GM19240 (cell line): Measurements from ENCODE around the gene NCF2.

Experiments
- DNase-seq: peaks from one replicate; pipeline ENCODE4 v3.0.0; 2011; ENCODE audit warnings: low spot score; ENCODE audit not compliant: insufficient read length

Gene NCF2

DNA sequence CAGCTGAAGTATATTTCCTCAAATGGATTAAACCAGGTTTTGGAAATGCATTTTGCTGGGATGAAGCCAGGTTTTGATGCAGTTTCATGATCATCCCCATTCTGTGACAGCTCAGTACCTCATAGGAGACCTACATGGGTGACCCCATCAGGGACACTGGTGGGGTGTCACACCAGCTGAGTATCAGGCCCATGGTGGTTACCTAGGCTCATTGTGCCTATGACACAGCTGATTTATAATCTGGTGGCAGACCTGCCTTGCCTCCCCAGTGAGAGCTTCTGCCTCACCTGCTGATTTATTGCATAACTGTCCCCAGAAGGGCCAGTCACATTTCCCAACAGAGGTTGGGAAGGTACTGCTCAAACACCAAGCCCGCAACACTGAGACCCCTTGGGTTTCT lies 3.8 kb downstream of the NCF2 start:
- no peak for DNase-seq

DNA sequence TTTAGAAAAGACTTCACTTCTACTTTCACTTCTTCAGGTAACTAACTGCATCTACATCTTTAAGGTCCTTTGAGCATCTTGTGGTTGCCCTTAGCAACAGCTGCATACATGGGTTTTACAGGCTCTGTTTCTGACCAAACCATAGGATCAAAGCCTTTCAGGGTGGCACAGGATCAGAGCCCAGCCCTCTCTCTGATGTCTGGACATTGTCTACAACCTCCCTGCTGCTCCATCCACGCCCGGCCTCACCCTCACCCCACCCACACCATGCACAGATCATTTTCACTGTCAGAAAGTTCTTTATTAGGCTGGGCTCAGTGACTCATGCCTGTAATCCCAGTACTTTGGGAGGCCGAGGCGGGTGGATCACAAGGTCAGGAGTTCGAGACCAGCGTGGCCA lies 5.2 kb downstream of the NCF2 start:
- no peak for DNase-seq

DNA sequence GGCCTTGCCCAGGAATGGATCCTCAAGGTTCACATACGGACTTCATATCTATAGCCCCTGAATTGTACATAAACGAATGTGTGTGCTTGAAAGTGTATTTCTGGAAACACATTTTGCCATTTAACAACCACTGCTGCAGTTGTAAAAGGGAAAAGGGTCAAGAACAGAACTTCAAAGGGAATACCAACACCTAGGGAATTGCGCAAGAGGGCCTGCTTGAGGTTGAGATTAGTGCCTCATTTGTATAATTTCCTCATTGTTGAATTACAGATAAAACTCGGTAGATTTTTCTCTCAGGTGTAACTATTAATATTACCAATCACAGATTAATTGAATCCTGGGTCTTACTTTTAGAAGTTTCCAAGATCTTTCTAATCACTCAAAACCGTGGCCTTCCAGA lies 6.1 kb downstream of the NCF2 start:
- DNase-seq = no peak

DNA sequence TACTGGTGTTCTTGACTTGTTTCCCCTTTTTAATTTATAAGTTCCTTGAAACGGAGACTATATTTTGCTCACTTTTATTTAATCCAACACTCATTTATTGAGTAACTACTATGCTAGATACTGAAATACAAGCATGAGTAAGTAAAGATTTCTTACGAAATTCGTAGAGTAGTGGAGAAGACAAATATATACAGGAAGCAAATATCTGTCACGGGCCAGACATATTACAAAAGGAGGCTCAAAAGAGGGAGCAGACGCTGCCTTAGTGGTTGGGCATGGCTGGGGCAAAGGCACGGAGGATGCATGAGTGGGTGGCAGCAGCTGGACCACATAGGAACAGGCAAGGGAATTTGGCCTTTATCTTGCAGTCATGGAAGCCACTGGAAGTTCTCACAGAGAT lies 6.8 kb downstream of the NCF2 start:
- DNase-seq = no peak

DNA sequence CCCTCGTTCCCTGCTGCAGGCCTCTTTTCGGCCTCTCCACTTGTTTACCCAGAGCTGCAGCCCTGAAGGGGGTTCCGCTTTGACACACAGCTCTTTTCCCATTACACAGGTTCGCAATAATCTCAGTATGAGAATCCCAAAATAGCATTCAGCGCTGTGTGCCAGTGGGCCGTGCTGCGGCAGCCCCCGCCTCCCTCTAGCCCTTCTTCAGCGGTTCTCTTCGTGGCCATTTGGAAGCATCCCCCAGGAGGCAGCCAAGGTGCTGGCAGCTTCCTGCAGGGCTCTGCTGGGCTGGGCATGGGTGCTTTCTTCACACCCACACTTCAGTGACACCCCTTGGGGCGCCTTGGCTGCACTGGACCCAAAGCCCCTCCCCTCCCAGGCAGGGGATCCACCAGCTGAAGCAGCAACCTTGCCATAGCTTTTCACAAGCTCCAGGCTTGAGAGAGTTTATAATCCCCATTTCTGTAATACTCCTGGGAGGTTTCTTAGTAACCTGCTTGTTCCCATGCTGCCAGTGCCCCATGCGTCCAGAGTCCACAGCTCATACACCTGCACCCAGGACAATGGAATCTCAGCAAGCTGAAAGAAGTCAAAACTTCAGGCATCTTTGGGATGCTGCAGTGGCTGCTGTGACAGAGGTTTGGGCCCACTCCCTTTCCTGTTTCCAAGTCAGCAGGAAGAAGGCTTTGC lies 8.1 kb downstream of the NCF2 start:
- no peak for DNase-seq

DNA sequence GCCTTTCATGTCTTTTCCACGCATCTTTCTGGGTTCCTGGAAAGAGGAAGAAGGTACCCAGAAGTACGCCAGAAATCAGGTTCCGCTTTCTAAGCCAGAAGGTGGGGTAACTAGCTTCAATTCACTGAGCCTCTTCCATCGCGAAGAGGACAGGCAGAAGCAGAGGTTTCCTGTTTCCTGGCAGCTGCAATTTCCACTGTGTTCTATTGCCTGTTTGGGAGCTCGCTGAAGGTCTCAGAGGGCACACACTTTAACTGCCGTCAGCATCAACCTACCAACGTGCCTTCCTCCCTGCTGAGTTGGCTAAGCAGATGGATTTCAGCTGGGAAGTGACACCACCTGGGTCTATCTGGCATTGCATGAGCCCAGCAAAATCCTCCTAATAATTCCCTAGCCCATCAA lies 10.0 kb downstream of the NCF2 start:
- DNase-seq = no peak

DNA sequence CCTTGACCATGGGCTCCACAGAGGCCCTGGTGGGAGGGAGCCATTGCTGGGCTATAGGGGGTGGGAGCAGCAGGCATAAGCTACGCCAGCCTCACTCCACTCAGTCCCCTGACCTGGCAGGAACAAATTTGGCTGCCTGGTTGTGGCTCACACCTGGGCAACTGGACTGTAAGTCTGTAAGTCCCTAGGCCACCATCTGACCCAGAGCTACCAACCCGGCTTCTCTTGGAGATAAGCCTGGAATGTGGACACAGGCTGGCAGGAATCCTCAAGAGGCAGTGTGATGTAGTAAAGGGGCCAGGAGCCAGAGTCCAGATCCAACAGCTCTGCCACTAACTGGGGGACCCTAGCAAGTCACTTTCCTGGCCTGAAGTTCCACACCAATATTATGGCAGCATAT lies 11.4 kb downstream of the NCF2 start:
- DNase-seq = no peak

DNA sequence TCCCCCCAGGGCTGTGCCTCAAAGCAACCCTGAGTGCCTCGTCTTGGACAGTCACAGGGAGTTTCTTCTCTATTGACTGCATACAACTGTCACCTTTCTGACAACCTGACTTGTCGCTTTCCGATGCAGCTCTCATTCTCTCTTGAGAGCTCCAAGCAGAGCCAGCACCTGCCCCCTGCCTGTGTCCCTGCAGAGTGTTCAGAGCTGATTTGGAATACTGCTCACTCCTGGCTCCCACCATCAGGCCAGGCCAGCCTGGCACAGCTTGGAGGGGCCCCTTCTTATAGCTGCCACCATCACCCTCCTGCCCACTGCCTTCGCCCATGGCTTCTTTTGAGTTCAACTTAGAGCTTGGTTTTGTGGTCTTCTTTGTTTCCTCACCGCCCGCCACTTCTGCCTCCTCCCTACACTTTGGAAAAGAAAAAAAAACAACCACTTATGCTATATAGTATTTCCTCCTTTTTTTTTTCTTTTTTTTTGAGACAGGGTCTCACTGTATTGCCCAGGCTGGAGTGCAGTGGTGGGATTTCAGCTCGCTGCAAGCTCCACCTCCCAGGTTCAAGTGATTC lies 12.3 kb downstream of the NCF2 start:
- no peak for DNase-seq

DNA sequence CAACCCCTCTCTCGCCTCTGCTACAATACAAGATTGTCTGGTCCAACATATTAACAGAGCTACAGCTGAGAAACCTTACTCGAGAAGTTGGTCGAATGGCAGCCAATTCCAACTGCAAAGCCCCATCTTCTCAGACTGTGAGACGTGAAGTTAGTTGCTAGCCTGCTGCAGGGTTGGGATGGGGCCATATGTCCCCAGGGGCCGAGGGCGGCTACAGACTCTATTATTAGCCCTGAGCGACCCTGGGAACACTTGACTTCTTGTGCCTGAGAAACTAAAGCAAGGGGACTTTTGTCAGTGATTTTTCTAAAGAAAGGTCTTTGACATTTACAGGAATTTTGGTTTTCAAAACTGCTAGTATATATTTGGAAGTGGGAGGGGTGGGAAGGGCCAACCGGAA lies 13.7 kb downstream of the NCF2 start:
- no peak for DNase-seq

DNA sequence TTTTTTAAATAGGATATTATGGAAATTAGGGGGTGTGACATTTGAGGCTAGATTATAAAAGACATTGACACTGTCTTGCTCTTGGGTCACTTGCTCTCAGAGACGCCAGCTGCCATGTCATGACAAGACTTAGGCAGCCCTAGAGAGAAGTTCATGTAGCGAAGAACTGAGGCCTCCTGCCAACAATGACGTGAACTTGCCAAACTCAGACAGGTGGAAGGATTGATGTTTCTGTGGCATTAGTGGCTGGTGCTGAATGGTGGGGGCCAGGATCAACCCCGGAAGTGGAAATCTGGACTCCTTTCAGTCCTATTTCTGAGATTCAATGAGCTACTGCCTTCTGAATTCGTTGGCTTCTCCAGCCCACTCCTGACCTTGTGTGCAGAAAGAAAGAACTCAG lies 14.7 kb downstream of the NCF2 start:
- no peak for DNase-seq

DNA sequence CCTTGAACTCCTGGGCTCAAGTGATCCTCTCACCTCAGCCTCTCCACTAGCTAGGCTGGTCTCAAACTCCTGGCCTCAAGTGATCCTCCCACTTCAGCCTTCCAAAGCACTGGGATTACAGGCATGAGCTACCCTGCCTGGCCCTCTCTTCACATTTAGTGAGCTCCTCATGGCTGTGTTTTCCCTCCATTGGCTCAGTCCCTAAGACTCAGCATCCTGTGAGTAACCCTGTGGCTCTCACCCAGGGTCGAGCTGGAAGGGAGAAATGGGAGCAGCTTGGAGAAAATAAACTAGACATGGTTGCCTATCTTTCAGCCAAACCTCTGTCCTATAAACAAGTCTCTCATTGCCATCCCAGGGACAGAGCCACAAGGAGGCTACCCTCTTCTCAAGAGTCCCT lies 17.5 kb downstream of the NCF2 start:
- DNase-seq = no peak

DNA sequence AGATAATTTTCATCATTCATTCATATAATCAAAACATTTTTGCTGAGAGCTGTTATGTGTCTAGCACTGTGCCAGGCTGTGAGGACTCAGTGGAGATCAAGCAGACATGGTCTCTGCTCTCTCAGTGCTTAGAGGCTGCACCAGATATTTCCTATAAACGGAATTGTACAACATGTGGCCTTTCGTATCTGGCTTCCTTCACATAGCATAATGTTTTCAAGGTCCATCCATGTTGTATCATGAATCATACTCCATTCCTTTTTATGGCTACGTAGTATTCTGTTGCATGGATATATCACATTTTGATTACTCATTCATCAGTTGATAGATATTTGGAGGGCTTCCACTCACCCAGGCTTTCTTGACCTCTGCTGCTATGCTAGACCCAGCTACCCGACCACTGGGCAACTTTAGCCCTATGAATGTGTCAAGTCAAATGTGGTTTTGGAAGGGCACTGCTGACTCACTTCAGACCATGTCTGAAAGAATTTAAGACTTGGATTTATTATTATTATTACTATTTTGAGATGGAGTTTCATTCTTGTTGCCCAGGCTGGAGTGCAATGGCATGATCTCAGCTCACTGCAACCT lies 18.5 kb downstream of the NCF2 start:
- no peak for DNase-seq

DNA sequence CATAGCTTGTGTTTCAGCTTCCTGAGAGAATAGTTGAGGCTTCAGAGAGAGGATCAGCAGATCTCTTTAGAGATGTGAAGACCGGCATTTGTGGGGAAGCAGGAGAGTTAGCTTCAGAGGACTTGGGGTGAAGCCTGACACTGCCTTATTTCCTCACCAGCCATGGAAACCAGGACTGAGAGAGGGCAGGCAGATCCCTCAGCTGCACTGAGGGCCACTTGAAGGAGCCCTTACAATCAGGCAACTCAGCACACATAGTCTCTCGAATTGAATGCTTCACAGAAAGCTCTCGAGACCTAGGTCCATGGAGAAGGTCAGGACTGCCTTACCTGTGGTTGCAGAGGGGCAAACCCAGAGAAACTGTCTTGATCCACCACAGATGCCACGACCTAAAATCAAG lies 19.8 kb downstream of the NCF2 start:
- DNase-seq = no peak

DNA sequence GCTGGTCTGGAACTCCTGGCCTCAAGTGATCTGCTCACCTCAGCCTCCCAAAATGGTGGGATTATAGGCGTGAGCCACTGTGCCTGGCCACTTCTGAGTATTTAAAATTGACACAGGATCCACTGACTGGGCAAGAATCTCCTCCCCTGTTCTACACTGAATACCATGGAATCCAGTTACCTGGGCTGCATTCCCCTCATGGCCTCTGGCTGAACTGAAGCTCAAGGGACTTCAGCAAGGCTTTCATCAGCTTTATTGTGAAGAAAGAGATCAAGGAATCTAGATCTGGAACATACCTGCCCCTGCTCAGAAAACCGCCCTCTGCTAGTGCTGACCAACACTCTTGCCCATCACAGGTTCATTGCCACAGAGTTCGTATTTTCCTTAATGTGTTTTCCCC lies 20.5 kb downstream of the NCF2 start:
- no peak for DNase-seq

DNA sequence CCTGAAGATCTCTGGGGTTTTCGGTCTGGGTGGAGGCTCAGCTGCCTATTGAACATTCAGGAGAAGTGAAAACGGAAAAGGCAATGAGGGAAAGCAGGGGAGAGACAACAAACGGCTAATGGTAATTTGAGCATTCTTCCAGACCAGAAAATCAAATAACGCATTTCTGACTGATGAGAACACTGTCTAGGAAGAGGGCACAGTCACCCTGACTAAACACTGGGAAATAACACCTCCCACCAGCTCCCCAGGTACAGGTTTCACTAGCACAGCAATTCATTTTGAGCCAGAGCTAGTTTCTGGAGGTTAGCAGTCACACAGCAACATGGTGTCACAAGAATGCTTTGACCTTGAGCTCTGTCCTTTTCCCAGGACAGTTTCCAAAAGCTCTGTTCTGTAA lies 21.1 kb downstream of the NCF2 start:
- no peak for DNase-seq

DNA sequence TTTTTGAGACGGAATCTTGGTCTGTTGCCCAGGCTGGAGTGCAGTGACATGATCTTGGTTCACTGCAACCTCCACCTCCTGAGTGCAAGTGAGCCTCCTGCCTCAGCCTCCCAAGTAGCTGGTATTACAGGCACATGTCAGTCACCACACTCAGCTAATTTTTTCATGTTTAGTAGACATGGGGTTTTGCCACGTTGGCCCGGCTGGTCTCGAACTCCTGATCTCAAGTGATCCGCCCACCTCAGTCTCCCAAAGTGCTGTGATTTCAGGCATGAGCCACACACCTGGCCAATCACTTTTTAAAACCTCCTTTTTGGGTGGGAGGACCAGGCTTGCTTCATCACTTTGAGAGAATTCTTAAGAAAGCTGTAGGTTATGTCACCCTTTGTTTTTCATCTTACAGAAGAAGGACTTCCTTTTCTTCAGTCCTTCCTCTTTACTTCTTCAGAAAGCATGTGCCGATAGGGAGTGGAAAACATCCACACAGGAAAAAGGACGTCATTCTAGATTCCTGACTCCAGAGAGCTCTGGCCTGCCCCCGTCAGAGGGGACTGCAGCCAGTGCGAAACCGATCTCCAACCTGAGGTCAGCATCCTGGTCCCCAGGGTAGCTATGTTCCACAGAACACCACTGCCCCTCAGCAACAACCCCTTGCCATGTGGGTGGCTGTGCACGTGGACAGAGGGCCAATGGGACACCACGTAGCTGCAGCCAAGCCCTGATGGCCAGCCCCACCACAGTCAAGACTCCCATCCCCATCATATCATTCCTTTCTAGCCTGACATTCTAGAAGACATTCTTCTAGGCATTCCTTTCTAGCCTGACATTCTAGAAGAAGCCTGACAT lies 21.9 kb downstream of the NCF2 start:
- no peak for DNase-seq

DNA sequence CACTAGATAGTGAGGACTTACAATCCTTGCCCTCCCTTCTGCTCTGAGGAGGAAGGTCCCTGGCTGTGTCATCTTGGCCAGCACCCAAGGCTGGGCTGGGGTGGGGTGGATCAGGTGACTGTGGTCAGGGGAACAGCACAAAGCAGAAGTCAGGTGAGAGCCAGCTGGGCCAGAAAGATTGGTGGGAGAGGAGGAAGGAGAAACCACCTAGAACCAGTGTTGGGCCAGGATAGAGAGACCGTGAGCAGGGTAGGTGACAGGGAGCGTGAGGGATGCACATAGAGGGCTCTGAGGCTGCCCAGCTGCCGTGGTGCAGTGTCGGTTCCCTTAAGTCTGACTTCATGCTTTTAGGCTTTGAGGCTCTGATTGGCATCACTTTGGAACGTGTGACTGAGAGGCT lies 22.7 kb downstream of the NCF2 start:
- no peak for DNase-seq

DNA sequence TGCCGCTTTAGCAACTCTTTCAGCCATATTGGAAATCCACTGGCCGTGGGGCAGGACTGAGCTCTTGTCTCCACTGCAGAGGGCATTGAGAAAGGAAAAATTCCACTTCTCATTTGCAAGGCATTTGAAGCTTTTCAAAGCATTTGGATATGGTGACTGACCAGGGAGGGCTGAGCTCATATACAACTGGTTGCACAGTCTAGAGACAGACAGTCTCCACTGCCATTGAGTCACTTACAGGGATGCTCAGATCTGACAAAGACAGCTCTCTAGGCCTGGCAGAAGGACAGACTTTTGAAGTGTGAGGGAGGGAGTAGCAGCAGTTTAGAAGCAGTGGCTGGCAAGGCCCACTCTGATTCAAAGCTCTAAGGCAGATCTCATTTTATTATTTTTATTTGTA lies 24.2 kb downstream of the NCF2 start:
- DNase-seq = no peak

DNA sequence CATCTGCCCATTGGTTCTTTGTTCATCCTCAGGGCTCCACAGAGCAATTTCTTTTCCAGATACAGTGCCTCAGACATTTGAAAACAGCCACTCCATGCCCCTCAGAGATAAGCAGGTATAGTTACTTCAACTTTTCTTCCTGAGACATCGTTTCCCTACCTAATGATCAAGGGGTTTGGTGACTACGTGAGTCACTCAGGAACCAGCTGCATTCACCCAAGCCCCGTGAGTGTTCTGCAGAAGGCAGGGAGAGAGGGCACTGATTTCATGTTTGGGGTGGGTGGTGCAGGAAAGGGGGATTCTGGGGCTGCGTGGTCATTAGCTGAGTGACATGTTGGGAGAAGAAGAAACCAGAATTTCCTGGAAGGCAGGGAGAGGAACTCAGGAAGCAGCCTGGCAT lies 25.0 kb downstream of the NCF2 start:
- no peak for DNase-seq

DNA sequence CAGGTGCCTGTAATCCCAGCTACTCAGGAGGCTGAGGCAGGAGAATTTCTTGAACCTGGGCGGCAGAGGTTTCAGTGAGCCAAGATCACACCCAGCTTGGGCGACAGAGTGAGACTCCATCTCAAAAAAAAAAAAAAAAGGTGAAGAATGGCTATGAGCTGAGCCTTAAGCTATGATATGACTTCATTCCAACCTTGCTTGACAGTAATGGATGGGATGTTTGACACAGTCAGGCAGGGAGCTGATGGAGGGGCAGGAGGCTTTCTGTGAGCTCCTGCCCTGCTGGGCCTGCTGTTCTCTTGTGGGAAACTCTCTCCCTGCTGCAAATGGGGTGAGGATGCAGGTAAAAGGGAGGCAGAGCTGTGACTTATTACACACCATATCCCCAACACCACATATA lies 27.6 kb downstream of the NCF2 start:
- no peak for DNase-seq

DNA sequence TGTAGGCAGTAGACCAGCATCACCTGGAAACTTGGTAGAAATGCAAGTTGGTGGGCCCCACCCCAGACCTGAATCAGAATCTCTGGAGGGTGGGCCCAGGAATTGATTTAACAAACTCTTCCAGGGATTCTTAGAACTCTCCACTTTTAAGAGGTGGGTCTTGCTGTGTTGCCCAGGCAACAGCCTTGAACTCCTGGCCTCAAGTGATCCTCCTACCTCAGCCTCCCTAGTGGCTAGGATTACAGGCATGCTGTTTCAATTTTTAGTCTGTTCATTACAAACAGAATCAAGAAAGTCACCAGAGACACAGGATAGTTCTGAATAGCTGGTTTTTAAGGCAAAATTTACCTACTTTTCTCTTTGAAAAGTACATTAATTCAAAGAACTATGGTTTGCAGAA lies 31.2 kb downstream of the NCF2 start:
- no peak for DNase-seq

DNA sequence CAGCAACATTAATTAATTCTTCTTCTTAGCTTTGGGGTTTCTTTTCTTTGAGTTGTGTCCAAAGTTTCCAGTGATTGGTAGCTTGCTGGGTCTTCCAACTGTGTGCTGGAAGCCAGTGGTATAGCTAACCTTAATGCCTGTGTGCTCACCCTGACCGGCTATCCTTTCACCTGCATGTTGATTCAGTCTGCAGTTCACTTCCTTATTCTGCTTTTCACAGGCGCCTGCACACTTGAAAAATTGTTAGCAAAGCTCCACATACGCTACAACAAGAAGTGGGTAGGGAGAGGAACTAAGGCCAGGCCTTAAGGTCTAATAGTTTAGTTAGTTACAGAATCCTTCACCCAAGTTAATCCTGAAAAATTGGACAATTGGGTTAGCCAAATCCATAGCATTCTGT lies 35.7 kb downstream of the NCF2 start:
- DNase-seq = no peak
